Activated CD8-positive, alpha-beta T cell treated with anti-CD3 and anti-CD28 coated beads for 36 hours (primary cell): Measurements from ENCODE around the gene LRRD1. TPM values are rescaled to one million over a fixed set of nuclear protein-coding genes. Genes with fewer than 3 reads are reported as not detected.

ENCODE experiments used
- ATAC-seq: fragments of 200-7000 bp; cut with Tn5 transposase; one replicate; pipeline ENCODE4 v1.10.0; 2021; ENCODE audit warnings: mild to moderate bottlenecking, moderate library complexity
- CTCF ChIA-PET: fragments of 350-600 bp; sonication (Branson Sonifier 250); formaldehyde crosslinking; loops from one replicate; lab custom pipeline; 2021; ENCODE audit warnings: antibody characterized with exemption; lab: Charles Lee
- POLR2A ChIA-PET: fragments of 350-600 bp; sonication (Branson Sonifier 250); formaldehyde crosslinking; loops from one replicate; lab custom pipeline; 2021; ENCODE audit warnings: antibody characterized with exemption; lab: Charles Lee
- DNase-seq: peaks from one replicate; pipeline ENCODE4 v3.0.0-alpha.2; 2020
- H3K27ac Mint-ChIP-seq: one replicate; pipeline ENCODE4 v1.8.0; 2021; ENCODE audit warnings: mild to moderate bottlenecking, mixed read lengths
- H3K27me3 Mint-ChIP-seq: one replicate; pipeline ENCODE4 v1.8.0; 2021; ENCODE audit warnings: mixed read lengths
- H3K36me3 Mint-ChIP-seq: one replicate; pipeline ENCODE4 v1.8.0; 2021; ENCODE audit warnings: low read depth, mixed read lengths
- H3K4me1 Mint-ChIP-seq: one replicate; pipeline ENCODE4 v1.8.0; 2021; ENCODE audit warnings: low read depth, mixed read lengths
- H3K4me3 Mint-ChIP-seq: one replicate; pipeline ENCODE4 v1.8.0; 2021; ENCODE audit warnings: mild to moderate bottlenecking, moderate library complexity, mixed read lengths
- H3K9me3 Mint-ChIP-seq: one replicate; pipeline ENCODE4 v1.8.0; 2021; ENCODE audit warnings: mixed read lengths
- CTCF ChIP-seq: fragments of 200-600 bp; IDR thresholded peaks from one replicate; pipeline ENCODE4 v1.8.0; 2022; ENCODE audit warnings: antibody characterized with exemption, mild to moderate bottlenecking
- intact Hi-C: fragments of 100-400 bp; cut with micrococcal nuclease; formaldehyde crosslinking; loops from one replicate; pipeline ENCODE4 v1.10.0; 2022
- total RNA-seq, 2 experiments: library from RNA; stranded (reverse); gene quantifications; one replicate each; pipeline ENCODE4 v1.2.3, GENCODE V29; 2021

Gene LRRD1
- total RNA-seq, 2 experiments from 2014 or later: not detected

GRCh38 chr7:92133133-92133736 lies 45.7 kb downstream of the LRRD1 start:
- Mint-ChIP-seq H3K4me1 (peaks cover 32% of the 10 kb centered on the region), H3K27ac (peak overlapping the region; percentile 100), H3K36me3 (peaks cover 27% of the 10 kb centered on the region), H3K9me3 (no peaks in the 10 kb centered on the region), H3K27me3 (no peaks in the 10 kb centered on the region), H3K4me3 (peak overlapping the region; percentile 99)
- no peak for TF ChIP-seq CTCF
- DNase-seq (peak; percentile 3), ATAC-seq (peak; percentile 15)
- ChIA-PET CTCF (interaction anchor here (0.7 to 1.4 kb wide), 8 partner anchors 9 to 395 kb away, joined by 3 to 8 read pairs (median 4); partner anchors contain the start of genes ANKIB1, GATAD1, KRIT1 and PEX1), POLR2A (interaction anchor here (0.8 to 1.2 kb wide), 3 partner anchors 10 to 113 kb away, joined by 3 to 6 read pairs (median 4); partner anchors contain the start of genes ANKIB1 and KRIT1)
- intact Hi-C loops: no loop called here

DNA sequence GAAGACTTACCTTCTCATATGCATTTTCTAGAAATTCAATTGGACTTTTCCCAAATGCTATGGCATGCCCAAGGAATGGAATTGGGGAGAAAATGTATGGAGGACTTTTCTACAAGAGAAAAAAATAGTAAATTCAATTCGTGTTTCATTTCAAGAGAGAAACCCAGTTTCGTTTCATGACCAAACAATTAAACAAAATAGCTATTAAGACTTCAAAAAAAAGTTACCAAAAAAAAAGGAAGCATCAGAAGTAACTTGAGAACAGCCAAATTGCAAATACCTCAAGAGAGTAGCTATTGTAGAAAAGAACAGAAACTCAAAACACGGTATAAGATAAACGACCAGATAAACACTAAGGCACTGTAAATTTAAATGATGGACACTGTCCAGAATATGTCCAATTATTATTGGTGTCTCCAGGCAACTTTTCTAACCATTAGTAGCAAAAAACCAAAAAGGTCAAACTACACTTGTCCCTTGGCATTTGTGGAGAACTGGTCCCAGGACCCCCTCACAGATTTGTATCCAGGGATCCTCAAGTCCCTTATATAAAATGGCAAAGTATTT lies 47.1 kb downstream of the LRRD1 start:
- Mint-ChIP-seq H3K27me3 (no peaks in the 10 kb centered on the region), H3K4me1 (peaks cover 29% of the 10 kb centered on the region), H3K9me3 (no peaks in the 10 kb centered on the region), H3K36me3 (peaks cover 37% of the 10 kb centered on the region), H3K4me3 (peak overlapping the region; percentile 21), H3K27ac (no peak overlapping the region)
- DNase-seq (no peak), ATAC-seq (no peak)
- TF ChIP-seq CTCF: no peak
- intact Hi-C loops: no loop called here
- POLR2A ChIA-PET: no interaction called here
- CTCF ChIA-PET: no interaction called here

DNA sequence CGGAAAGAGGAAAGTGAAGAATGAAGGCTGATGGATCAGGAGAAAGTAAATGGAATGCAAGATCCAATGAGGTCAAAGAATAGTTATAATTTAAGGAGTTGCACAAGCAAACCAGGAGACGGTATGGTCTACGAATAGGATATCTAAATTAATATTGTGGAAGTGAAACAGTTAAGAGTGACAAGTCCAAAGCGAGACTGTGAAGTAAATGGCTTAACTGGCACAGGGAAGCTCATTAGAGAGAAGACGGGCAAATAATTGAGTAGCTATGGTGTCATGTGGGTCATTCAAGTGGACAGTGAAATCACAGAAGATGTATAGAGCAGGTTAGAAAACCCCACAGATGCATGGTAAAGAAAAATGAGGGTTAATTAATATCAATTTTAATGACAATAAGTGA lies 47.8 kb downstream of the LRRD1 start:
- ChIA-PET POLR2A (no interaction called here), CTCF (no interaction called here)
- Mint-ChIP-seq H3K36me3 (peaks cover 43% of the 10 kb centered on the region), H3K4me3 (no peak overlapping the region), H3K4me1 (peaks cover 29% of the 10 kb centered on the region), H3K9me3 (no peaks in the 10 kb centered on the region), H3K27ac (no peak overlapping the region), H3K27me3 (no peaks in the 10 kb centered on the region)
- no peak for ATAC-seq
- intact Hi-C loops: no loop called here
- TF ChIP-seq CTCF: no peak
- DNase-seq: no peak

DNA sequence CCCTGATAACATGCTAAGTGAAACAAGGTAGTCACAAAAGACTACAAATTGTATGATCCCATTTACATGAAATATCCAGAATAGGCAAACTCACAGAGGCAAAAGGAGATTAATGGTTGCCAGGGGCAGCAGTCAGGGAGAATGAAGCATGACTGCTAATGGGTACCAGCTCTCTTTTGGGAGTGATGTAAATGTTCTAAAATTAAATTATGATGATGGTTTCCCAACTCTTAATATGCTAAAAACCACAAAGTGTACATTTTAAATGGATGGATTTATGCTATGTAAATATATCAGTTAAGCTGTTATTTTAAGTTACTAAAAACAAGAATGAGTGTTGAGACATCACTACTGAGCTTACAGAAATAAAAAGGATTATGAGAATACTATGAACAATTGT lies 57.3 kb downstream of the LRRD1 start:
- H3K27ac Mint-ChIP-seq: no peak overlapping the region
- peaks cover 6% of the 10 kb centered on the region for H3K4me1 Mint-ChIP-seq
- H3K36me3 Mint-ChIP-seq: peaks cover 64% of the 10 kb centered on the region
- ATAC-seq (no peak), DNase-seq (no peak)
- TF ChIP-seq CTCF: no peak
- CTCF ChIA-PET: no interaction called here
- POLR2A ChIA-PET: no interaction called here
- H3K4me3 Mint-ChIP-seq: no peak overlapping the region
- H3K27me3 Mint-ChIP-seq: no peaks in the 10 kb centered on the region
- peaks cover 2% of the 10 kb centered on the region for H3K9me3 Mint-ChIP-seq
- intact Hi-C loops: no loop called here

DNA sequence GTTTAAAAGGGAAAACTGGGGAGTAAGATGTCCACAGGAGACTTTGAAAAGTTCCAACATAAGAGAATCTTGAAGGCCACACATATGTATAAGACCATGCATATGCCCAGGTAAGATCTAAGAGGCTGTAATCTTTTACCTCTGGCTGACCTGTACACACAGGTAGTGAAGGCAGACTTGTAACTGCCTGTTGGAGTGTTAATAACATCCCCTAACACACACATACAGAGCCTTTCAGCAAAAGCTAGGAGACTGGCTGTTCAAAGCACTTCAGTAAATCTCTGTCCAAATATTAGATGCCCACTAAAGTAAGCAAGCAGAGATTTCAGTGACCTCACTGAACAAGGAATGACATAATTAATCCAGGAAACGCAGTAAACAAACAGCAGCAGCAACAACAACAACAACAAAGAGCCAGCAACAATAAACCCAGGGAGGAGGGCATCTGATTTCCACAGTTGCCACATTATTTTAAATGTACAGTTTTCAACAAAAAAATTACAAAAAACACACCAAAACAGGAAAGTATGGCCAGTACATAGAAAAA lies 59.7 kb downstream of the LRRD1 start:
- H3K4me1 Mint-ChIP-seq: peaks cover 6% of the 10 kb centered on the region
- no peak overlapping the region for H3K27ac Mint-ChIP-seq
- DNase-seq (no peak), ATAC-seq (no peak)
- CTCF ChIA-PET: no interaction called here
- peaks cover 2% of the 10 kb centered on the region for H3K9me3 Mint-ChIP-seq
- H3K27me3 Mint-ChIP-seq: no peaks in the 10 kb centered on the region
- peaks cover 68% of the 10 kb centered on the region for H3K36me3 Mint-ChIP-seq
- no peak for TF ChIP-seq CTCF
- no peak overlapping the region for H3K4me3 Mint-ChIP-seq
- intact Hi-C loops: no loop called here
- POLR2A ChIA-PET: no interaction called here
